ENCODE results near the gene SCD. TPM values are rescaled to one million over a fixed set of nuclear protein-coding genes. Genes with fewer than 3 reads are reported as not detected.
A peak's percentile ranks its signal among the peaks of the same experiment; 100 is the strongest.

Gene SCD
- total and polyA plus RNA-seq, 2 experiments from 2014 or later, result 325 to 816 TPM

DNA sequence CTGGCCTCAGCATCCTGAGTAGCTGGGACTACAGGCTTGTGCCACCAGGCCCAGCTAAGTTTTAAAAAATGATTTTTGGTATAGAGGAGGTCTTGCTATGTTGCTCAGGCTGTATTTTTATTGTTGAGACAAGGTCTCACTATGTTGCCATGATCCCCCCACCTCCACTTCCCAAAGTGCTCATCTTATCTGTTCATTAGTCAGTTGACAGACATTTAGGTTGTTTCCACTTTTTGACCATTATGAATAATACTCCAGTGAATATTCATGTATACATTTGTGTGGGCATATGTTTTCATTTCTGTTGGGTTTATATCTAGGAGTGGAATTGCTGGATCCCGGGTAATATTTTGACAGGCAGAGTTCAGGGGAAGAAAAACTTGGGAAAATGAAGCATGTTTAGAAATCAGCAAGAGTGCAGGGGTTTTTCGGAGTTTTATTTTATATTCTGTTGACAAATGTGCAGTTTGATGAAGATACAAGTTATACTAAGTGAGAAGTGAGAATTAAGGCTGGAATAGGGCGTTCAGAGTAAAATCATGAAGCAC is 2.7 kb upstream of the SCD start (continued):
- TF ChIP-seq JUNB (IDR thresholded peaks at IDR 0.05; ENCODE audit: unreplicated experiment), result no peak

DNA sequence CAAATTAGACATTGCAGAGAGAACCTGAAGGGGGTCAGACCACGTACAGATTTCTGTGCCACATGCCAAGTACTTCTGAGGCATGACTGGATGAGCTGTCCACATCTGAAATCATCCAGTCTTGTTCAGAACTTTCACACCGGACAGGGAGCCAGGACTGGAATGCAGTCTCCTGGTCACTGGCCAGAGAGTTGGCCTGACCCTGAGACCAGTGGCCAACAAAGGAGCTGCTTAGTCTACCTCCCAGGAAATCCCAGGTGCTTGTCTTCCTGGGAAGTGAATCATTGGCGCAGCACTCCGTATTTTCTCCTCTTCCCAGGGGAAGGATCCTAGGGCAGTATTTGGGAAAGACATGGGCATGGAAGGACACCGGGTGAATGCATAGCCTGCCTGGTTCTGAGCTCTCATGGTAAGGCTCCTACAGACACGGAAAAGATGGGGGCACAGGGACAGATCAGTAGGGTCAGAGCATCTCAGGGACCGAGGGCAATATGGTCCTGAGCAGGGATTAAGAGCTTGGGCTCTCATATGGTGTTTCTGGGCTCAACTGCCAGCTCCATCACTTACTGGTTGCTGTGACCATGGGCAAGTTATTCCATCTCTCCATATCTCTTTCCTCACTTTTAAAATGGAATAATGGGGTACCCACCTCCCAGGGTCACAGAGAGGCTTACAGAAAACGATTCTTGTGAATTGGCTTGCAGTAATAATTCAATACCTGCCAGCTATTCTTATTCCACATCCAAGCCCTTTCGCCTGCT is 1.3 kb upstream of the SCD start:
- Mint-ChIP-seq H3K36me3 (ENCODE audit: low read depth) (peaks cover 33% of the 10 kb centered on the region), H3K9me3 (no peaks in the 10 kb centered on the region), H3K27ac (peak overlapping the region; percentile 92), H3K4me3 (peak overlapping the region; percentile 92), H3K27me3 (ENCODE audit: insufficient read depth, low read depth, poor library complexity) (peaks cover 23% of the 10 kb centered on the region), H3K4me1 (peaks cover 56% of the 10 kb centered on the region)
- peak; percentile 33 for DNase-seq (ENCODE audit: low spot score)
- Histone ChIP-seq H3K27me3 (ENCODE audit: insufficient read depth) (no peaks in the 10 kb centered on the region), H3K9me2 (ENCODE audit: insufficient read depth) (no peaks in the 10 kb centered on the region), H3K4me1 (ENCODE audit: insufficient read depth) (peaks cover 42% of the 10 kb centered on the region), H3F3A (replicated peaks; ENCODE audit: low read depth) (peaks cover 12% of the 10 kb centered on the region; the same call in 1 of the 2 replicates), H3K79me2 (replicated peaks; ENCODE audit: insufficient read depth) (peaks cover 52% of the 10 kb centered on the region), H4K20me1 (replicated peaks; ENCODE audit: insufficient read depth) (peaks cover 29% of the 10 kb centered on the region), H3K4me3 (peak overlapping the region; percentile 100), H3K27ac (ENCODE audit: low read depth) (peak overlapping the region; percentile 94), H2AFZ (no peak overlapping the region), H3K36me3 (ENCODE audit: insufficient read depth) (peaks cover 27% of the 10 kb centered on the region), H3K4me2 (peak overlapping the region; percentile 97)
- TF ChIP-seq EZH2phosphoT487 (IDR thresholded peaks at IDR 0.05; ENCODE audit: unreplicated experiment) (no peak), ZNF331 (CRISPR knock-in tag; IDR thresholded peaks at IDR 0.05; ENCODE audit: low read depth) (no peak), POLR2AphosphoS5 (IDR thresholded peaks at IDR 0.05; ENCODE audit: low read depth) (0 out of 2 replicates have a peak, but pooled peaks have one; percentile 33), CREB1 (CRISPR knock-in tag; IDR thresholded peaks at IDR 0.05; ENCODE audit: low read depth) (no peak), STAT1 (IDR thresholded peaks at IDR 0.05; ENCODE audit: unreplicated experiment) (no peak)
- TF ChIP-seq, protein P1, sequence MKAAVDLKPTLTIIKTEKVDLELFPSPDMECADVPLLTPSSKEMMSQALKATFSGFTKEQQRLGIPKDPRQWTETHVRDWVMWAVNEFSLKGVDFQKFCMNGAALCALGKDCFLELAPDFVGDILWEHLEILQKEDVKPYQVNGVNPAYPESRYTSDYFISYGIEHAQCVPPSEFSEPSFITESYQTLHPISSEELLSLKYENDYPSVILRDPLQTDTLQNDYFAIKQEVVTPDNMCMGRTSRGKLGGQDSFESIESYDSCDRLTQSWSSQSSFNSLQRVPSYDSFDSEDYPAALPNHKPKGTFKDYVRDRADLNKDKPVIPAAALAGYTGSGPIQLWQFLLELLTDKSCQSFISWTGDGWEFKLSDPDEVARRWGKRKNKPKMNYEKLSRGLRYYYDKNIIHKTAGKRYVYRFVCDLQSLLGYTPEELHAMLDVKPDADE (IDR thresholded peaks at IDR 0.05), result no peak
- TF ChIP-seq, protein P2, sequence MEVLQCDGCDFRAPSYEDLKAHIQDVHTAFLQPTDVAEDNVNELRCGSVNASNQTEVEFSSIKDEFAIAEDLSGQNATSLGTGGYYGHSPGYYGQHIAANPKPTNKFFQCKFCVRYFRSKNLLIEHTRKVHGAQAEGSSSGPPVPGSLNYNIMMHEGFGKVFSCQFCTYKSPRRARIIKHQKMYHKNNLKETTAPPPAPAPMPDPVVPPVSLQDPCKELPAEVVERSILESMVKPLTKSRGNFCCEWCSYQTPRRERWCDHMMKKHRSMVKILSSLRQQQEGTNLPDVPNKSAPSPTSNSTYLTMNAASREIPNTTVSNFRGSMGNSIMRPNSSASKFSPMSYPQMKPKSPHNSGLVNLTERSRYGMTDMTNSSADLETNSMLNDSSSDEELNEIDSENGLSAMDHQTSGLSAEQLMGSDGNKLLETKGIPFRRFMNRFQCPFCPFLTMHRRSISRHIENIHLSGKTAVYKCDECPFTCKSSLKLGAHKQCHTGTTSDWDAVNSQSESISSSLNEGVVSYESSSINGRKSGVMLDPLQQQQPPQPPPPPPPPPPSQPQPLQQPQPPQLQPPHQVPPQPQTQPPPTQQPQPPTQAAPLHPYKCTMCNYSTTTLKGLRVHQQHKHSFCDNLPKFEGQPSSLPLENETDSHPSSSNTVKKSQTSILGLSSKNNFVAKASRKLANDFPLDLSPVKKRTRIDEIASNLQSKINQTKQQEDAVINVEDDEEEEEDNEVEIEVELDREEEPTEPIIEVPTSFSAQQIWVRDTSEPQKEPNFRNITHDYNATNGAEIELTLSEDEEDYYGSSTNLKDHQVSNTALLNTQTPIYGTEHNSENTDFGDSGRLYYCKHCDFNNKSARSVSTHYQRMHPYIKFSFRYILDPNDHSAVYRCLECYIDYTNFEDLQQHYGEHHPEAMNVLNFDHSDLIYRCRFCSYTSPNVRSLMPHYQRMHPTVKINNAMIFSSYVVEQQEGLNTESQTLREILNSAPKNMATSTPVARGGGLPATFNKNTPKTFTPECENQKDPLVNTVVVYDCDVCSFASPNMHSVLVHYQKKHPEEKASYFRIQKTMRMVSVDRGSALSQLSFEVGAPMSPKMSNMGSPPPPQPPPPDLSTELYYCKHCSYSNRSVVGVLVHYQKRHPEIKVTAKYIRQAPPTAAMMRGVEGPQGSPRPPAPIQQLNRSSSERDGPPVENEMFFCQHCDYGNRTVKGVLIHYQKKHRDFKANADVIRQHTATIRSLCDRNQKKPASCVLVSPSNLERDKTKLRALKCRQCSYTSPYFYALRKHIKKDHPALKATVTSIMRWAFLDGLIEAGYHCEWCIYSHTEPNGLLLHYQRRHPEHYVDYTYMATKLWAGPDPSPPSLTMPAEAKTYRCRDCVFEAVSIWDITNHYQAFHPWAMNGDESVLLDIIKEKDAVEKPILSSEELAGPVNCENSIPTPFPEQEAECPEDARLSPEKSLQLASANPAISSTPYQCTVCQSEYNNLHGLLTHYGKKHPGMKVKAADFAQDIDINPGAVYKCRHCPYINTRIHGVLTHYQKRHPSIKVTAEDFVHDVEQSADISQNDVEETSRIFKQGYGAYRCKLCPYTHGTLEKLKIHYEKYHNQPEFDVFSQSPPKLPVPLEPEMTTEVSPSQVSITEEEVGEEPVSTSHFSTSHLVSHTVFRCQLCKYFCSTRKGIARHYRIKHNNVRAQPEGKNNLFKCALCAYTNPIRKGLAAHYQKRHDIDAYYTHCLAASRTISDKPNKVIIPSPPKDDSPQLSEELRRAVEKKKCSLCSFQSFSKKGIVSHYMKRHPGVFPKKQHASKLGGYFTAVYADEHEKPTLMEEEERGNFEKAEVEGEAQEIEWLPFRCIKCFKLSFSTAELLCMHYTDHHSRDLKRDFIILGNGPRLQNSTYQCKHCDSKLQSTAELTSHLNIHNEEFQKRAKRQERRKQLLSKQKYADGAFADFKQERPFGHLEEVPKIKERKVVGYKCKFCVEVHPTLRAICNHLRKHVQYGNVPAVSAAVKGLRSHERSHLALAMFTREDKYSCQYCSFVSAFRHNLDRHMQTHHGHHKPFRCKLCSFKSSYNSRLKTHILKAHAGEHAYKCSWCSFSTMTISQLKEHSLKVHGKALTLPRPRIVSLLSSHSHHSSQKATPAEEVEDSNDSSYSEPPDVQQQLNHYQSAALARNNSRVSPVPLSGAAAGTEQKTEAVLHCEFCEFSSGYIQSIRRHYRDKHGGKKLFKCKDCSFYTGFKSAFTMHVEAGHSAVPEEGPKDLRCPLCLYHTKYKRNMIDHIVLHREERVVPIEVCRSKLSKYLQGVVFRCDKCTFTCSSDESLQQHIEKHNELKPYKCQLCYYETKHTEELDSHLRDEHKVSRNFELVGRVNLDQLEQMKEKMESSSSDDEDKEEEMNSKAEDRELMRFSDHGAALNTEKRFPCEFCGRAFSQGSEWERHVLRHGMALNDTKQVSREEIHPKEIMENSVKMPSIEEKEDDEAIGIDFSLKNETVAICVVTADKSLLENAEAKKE (CRISPR knock-in tag; IDR thresholded peaks at IDR 0.05), result no peak
- no peak for ATAC-seq

Measured in GM23338 (cell line).